Lung (tissue), 12 donors: ENCODE results near the gene DARS1. TPM values are rescaled to one million over a fixed set of nuclear protein-coding genes. Genes with fewer than 3 reads are reported as not detected.
"Not testable (repeated sequence)": the region's sequence is repeated elsewhere in the genome, so short reads cannot be mapped to it uniquely, and the experiment has no call there.

Experiments
- ATAC-seq: fragments of 200-7000 bp; cut with Tn5 transposase; one replicate; pipeline ENCODE4 v1.9.1; 2020; ENCODE audit warnings: moderate number of reproducible peaks; ENCODE audit not compliant: insufficient read depth, low FRiP score
- DNase-seq, 3 donors: peaks; one replicate each; pipeline ENCODE4 v3.0.0-alpha.2; 2013 to 2017
- H3K27ac ChIP-seq, 2 donors: one replicate each; pipeline ENCODE4 v1.5.1; 2013; ENCODE audit warnings: mild to moderate bottlenecking in 2 of 2, moderate library complexity in 2 of 2, control low read depth in 1 of 2, inconsistent platforms in 1 of 2, low read depth in 1 of 2, low read length in 1 of 2
- H3K27me3 ChIP-seq, 3 donors: one replicate each; pipeline ENCODE4 v1.5.1; 2013; ENCODE audit warnings: low read length in 2 of 3; ENCODE audit not compliant: control insufficient read depth in 3 of 3, insufficient read depth in 3 of 3
- H3K36me3 ChIP-seq, 4 donors: one replicate each; pipeline ENCODE4 v1.5.1; 2013; ENCODE audit warnings: low read length in 4 of 4, mild to moderate bottlenecking in 1 of 4, moderate library complexity in 1 of 4; ENCODE audit not compliant: control insufficient read depth in 4 of 4, insufficient read depth in 4 of 4
- H3K4me1 ChIP-seq, 5 donors: one replicate each; pipeline ENCODE4 v1.5.1; 2013; ENCODE audit warnings: low read length in 5 of 5, mild to moderate bottlenecking in 2 of 5, moderate library complexity in 1 of 5; ENCODE audit not compliant: control insufficient read depth in 5 of 5, insufficient read depth in 5 of 5
- H3K4me3 ChIP-seq: one replicate; pipeline ENCODE4 v1.5.1; 2013; ENCODE audit warnings: mild to moderate bottlenecking, control low read depth, moderate library complexity
- H3K9ac ChIP-seq, 2 donors: one replicate each; pipeline ENCODE4 v1.5.1; 2013; ENCODE audit warnings: low read length in 2 of 2, control low read depth in 1 of 2; ENCODE audit not compliant: insufficient read depth in 1 of 2
- H3K9me3 ChIP-seq, 4 donors: one replicate each; pipeline ENCODE4 v1.5.1; 2013; ENCODE audit warnings: low read length in 3 of 4, mild to moderate bottlenecking in 1 of 4, moderate library complexity in 1 of 4; ENCODE audit not compliant: control insufficient read depth in 4 of 4, insufficient read depth in 3 of 4
- CTCF ChIP-seq: IDR thresholded peaks from 2 replicates; pipeline ENCODE4 v1.5.1; 2012; ENCODE audit warnings: mild to moderate bottlenecking; ENCODE audit errors: control extremely low read depth, extremely low read depth
- WGBS, 2 donors: extraction: QIAGEN DNeasy Blood & Tissue Kit; methylation state at CpG; one replicate each; pipeline ENCODE4 v1.1.7; 2013; 5-methylcytosine and 5-hydroxymethylcytosine counted together
- polyA plus RNA-seq, 2 donors: library from polyadenylated mRNA; stranded (reverse); fragments of 200-250 nt; gene quantifications; one replicate each; pipeline ENCODE4 v1.2.1, GENCODE V29; 2013
- total RNA-seq, 2 donors: library from RNA; depleted of rRNA in 1 of 2; stranded (reverse); fragments of >200 nt in 1 of 2; gene quantifications; one replicate each; pipeline ENCODE4 v1.2.1, GENCODE V29; 2014 to 2021
- donor health status: control.
- donor health status: control.
- donor health status: Bipolar disorder and iron deficiency.
- donor health status: healthy.
- donor health status: DM: yes; HTN: yes; CAD: no.

The DARS1 gene
- total and polyA plus RNA-seq, 4 donors: 47.2 to 77.9 (median 58.7) TPM

GRCh38 chr2:135890149-135890548 is 95.3 kb downstream of the DARS1 start:
- Histone ChIP-seq H3K36me3 (no peaks in the 10 kb centered on the region), H3K27me3 (no peaks in the 10 kb centered on the region), H3K4me1 (no peaks in the 10 kb centered on the region), H3K9ac (no peak overlapping the region), H3K27ac (no peak overlapping the region), H3K9me3 (peaks cover 0 to 4% (median 0%) of the 10 kb centered on the region in 4 donors), H3K4me3 (no peak overlapping the region)
- TF ChIP-seq CTCF: no peak
- 97% methylated on average over 4 of the region's 4 CpGs for WGBS, 2 donors
- DNase-seq: no peak
- no peak for ATAC-seq

GRCh38 chr2:135888587-135888986 is 96.8 kb downstream of the DARS1 start:
- H3K36me3 ChIP-seq, DNase-seq, H3K9me3 ChIP-seq, H3K27me3 ChIP-seq, H3K27ac ChIP-seq, H3K4me1 ChIP-seq, H3K9ac ChIP-seq, H3K4me3 ChIP-seq, ATAC-seq: not testable (repeated sequence)
- WGBS, 2 donors: 89 to 90% methylated on average over 5 of the region's 5 CpGs

GRCh38 chr2:135885709-135886108 is 99.7 kb downstream of the DARS1 start:
- Histone ChIP-seq H3K27ac (no peak overlapping the region), H3K4me1 (no peaks in the 10 kb centered on the region), H3K36me3 (no peaks in the 10 kb centered on the region), H3K27me3 (no peaks in the 10 kb centered on the region), H3K9me3 (peaks cover 0 to 4% (median 0%) of the 10 kb centered on the region in 4 donors), H3K9ac (no peak overlapping the region), H3K4me3 (no peak overlapping the region)
- no peak for TF ChIP-seq CTCF
- DNase-seq (no peak), ATAC-seq (no peak)
- 88 to 93% methylated on average over 4 of the region's 4 CpGs for WGBS, 2 donors

- 72 to 86% methylated on average over 3 of the region's 3 CpGs for WGBS, 2 donors
- ATAC-seq: no peak
- H3K4me3 ChIP-seq: no peak overlapping the region
Measured at GRCh38 chr2:135882415-135882814, 103.0 kb downstream of the DARS1 start.

GRCh38 chr2:135876770-135877169 is 108.7 kb downstream of the DARS1 start:
- not testable (repeated sequence) for H3K27me3 ChIP-seq, ATAC-seq, DNase-seq, H3K4me3 ChIP-seq, H3K36me3 ChIP-seq, H3K9me3 ChIP-seq, H3K27ac ChIP-seq
- Histone ChIP-seq H3K4me1 (peaks cover 0 to 16% (median 3%) of the 10 kb centered on the region in 5 donors), H3K9ac (peak overlapping the region in 1 of 2 donors; percentile 34)
- WGBS, 2 donors: 85 to 86% methylated on average over 15 of the region's 15 CpGs

More at GRCh38 chr2:135882415-135882814, 103.0 kb downstream of the DARS1 start:
- Histone ChIP-seq H3K9ac (no peak overlapping the region), H3K27ac (no peak overlapping the region), H3K27me3 (no peaks in the 10 kb centered on the region), H3K36me3 (no peaks in the 10 kb centered on the region), H3K9me3 (no peaks in the 10 kb centered on the region), H3K4me1 (no peaks in the 10 kb centered on the region)
- DNase-seq: no peak
- TF ChIP-seq CTCF: no peak
